HG03039 (cell line): ENCODE measurements around the gene DYSF.

ENCODE experiments used
- ATAC-seq: cut with Tn5 transposase; IDR thresholded peaks from one replicate; pipeline ENCODE4 v1.9.1; 2021; ENCODE audit warnings: mild to moderate bottlenecking, moderate library complexity; ENCODE audit not compliant: unreplicated experiment

The DYSF gene

DNA sequence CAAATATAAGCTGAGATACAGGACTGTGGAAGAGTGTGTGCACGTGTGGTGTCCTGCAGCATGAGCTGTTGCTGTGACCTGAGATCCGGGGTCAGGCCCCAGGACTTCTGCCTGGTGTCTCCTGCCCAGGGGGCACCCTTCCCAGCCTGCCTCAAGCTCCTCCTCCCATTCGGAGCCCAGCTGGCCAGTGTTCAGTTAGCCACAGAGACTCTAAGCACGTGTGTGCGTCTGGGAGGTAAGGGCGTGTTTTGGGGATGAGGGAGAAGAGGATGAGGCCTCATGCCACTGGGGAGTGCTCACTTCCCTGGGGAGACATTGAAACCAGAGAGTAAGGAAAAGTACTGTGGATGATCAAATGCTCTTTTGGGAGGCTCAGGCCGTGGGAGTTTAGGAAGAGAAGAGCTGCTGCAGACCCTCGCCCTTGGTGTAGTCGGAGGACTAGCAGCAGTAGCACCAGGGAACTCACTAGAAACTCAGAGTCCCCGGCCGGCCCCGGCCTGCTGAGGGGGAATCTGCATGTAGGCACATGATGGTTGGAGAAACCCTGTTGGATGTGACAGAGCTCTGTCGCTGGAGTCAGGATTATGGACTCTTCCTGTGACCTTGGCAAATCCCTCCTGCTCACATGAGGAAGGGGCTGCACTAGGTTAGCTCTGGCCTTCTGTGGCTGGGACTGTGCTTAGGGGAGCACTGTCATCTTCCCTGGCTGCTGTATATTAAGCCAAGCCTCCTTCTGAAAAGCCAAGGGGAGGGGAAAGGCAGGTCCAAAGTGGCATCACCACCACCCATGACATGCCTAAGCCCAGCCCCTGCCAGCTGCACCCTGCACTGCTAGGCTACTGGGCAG, 231.1 kb downstream of the DYSF start:
- ATAC-seq = no peak

DNA sequence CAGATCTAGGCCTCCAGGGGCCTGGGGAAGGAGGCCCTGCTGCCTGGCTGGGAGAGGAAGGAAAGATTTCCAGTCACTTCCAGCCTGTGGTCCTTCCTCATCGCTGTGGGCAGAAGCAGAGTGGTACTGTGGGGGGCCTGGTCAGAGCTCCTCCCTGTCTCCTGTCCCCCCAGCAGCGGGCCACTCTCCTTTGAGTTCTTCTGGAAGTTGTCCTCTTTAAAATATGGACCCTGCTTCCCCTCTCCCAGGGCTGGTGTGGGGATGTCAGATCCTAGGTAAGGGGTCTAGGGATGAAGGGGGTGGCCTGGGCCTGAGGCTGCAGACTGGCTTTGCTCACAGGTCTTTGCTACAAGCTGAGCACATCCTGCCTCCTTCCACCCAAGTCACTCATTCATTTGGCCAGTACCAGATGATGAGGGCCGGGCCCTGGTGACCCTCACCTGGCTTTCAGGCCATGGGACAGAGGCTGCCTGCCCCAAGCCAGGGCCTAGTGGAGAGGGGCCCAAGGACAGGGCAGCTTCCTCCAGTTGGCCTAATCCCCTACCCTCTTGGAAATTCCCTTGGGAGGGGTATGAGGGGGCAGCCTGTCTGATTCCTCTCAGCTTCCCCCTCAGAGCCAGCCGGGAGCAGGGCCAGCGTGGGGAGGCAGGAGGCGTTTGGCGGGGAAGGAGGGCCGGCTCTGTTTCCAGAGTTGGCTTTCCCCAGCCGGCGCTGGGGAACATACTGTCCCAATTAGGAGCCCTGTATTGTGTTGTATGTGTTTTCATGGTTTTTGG, 231.9 kb downstream of the DYSF start:
- ATAC-seq = no peak

DNA sequence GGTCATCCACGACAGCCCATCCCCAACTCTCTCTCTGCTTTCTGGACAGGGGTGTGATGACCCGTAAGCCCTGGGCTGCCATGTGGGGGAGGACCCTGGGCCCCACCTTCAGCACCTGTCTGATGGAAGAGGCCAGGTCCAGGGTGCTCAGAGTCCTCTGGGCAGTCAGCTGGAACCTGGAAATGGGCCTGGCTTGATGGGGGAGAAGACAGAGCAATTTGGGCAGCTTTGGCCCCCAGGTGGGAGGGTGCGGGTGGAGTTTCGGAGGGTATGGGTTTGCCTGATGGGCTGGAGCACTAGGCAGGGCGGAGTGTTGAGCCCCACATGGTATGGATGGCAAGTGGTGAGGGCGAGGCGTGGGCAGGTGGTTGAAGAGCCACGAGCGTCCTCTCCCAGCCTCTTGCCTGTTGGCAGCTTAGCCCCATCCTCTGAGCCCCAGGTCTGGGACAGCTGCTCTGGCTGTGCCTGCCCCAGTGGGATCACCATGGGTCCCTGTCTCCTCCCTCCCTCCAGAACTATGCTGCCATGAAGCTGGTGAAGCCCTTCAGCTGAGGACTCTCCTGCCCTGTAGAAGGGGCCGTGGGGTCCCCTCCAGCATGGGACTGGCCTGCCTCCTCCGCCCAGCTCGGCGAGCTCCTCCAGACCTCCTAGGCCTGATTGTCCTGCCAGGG, 232.7 kb downstream of the DYSF start:
- no peak for ATAC-seq

DNA sequence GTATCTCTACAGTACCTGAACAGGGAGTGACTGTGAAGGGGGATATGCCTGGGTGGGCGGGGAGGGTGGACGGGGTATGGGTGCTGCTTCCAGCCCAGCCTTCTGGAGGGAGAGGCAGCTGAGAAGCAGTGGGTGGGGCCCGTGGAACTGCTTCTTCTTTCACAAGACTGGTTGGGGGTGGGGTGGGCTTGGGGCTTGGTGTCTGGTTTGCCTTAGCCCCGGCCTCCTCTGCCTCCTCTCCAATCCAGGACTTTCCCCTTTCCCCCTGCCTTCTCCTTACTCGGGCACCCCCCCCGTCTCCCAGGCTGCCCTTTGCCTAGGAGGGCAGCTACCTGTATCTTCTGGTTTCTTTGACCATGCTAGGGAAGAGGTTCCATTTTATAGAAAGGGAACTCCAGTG, 233.4 kb downstream of the DYSF start:
- no peak for ATAC-seq

DNA sequence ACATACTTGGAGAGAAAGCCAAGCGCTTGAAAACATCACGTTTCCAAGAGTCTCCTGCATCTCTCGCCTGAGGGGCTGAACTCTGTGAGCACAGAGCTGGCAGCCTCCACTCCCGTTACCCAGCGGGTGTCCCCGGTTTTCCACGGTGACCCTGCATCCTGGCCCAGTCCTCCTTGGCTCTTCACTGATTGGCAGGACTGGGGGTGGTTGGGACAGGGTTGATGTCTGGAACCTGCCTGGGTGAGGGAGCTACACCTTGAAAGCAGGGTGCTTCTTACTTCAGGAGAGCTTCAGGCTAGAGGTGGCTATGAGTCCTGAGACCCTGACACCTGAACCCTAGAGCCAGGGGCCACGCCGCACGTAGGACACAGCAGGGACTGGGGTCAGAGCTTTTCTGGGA, 234.1 kb downstream of the DYSF start:
- ATAC-seq = no peak

DNA sequence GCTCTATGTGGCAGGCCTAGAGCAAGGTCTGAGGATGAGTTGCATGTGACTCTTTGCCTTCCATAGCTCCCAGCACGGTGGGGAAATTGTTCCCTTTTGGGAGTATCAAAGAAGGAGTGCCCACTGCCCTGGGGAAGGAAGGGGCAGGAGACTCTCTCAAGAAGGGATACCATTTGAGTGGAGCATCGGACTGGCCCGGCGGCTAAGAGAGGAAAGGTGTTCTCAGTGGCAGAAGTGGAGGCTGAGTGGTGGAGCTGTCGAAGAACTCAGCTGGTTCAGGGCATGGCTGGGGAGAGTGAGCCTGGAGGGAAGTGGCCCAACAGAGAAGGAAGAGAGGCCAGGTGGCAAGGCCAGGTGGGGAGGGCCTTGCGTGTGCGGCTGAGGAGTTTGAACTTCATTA, 235.2 kb downstream of the DYSF start:
- ATAC-seq = no peak

DNA sequence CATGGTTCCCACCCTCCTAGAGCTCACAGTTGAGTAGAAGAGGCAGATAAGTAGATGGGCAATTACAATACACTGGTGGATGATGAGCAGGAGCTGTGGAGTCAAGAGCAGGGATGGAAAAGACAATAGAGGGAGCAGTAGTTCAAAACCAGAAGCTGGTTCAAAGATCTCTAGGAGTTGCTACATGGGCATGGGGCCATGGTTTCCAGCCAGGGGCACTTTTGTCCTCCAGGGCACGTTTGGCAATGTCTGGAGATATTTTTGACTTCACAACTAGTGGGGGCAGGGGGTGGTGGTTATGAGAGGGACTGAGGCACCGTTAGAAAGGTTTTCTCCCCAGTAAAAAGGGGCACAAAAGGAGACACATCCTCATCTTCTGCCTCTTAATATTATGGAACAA, 236.0 kb downstream of the DYSF start:
- ATAC-seq = no peak

DNA sequence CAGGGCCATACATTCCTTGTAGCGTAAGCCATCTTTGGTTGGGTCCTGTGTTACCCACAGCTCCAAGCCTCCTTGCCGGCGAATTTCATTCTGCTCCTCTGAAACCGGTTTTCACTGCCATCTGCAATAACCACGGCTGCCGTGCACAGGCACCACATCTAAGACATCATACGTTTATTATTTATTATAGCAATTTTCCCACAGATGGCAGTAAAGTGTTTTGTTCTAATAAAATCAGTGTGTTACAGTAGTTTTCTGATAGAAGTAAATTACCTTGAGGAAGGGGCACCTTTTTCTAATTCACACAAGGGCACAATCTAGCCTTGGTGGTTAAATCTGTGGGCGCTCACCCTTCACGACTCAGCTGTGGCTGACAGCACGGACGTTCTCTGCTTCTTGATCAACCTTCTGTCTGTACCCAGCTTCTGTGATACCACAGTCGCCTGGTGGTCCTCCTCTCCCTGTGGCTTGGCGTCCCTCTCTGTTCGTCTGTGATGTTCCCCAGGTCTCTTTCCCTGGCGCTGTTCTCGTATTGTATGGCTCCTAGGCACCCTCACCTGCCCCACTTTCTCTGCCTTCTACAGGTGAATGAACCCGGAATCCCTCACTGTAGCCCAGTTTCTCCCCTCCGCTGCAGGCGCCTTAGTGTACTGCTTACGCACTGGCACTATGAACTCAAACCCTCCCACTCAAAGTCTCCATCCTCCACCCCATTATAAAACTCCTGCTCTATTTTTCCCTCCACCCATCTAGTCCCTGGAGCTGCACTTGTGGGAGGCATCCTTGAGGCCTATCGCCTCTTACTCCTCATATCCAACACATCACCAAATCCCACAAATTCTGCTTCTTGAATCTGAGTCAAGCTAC, 236.8 kb downstream of the DYSF start:
- no peak for ATAC-seq

DNA sequence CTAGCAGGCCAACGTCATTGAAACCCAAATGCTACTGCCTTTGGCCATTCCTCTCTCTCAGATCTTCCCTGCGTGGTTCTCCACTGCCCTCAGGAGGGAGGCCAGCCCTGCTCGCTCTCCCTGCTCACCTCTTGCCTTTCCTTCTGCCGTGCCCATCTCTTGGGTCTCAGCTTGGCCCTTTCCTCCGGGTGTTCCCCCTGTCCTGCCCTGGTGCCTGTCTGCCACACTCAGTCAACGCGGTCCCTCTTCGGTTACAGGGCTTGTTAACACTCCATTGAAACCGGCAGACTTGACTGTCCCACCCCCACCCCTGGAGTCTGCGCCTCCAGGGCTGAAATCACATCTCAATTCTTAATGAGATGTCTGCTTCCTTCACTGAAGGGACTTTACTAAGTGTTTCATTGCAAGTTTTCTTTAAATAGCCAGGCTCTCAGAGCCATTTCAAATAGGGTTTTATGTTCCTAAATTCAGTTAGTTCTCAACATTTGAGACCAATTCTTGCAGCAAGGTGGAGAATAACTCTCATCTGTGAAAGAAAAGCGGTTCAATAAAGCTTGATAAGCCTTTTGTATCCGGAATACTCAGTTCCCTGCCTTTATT, 237.6 kb downstream of the DYSF start:
- no peak for ATAC-seq

DNA sequence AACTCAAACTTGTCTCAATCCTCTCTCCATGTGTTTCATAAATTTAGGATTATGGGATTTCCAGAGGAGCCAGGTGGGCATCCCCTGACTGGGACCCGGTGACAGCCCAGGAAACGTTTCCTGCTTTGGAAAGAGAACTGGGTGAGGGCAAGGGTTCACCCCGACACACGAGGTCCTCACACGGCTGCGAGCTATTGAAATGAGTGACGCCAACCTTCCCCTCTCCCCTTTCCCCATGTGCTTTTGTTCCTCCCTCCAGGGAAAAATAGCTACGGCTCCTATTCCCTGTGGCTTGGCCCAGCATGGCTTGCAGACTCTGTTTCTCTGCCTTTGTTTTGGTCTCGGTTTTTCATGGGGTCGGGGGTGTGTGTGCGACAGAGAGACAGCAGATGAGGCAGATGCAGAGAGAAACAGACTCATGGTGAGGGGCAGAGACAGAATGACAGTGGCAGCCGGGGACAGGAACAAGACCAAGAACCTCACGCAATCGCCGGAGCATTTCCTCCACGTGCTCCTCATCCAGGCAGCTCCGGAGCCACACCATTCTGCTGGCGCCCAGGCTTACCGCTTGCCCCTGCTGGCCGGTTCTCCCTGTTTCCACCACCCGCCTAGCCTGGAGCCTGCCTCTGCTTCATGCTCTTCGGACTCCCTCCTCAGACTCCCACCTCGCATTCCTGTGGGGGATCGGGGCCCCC, 238.5 kb downstream of the DYSF start:
- no peak for ATAC-seq

DNA sequence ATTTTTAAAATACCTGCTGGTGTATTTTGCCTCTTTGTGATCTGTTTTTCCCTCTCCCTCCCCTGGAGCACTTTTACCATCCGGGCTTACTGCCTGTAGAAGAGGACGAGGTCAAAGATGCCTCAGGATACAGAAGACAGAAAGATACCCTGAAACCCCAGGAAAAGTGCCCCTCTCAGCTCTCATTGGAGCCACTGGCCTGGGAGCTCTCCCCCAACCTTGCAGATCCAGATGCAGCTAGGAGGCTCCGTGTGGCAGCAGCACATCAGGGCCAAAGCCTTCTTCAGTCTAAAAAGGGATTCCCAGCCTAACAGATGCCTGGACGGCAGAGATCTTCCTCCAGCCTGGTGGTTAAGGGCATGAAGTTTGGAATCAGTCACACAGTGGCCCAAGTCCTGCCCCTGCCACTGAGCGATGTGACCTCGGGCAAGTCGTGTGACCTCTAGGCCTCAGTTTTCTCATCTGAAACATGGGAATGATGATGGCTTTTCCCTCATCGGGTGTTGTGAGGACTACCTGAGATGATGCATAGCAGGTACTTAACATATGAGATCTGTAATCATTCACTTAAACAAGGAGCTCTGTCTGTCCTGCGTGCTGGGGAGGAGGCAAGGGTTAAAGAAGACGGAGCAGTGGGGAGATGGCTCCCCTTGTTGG, 239.4 kb downstream of the DYSF start:
- ATAC-seq = no peak

DNA sequence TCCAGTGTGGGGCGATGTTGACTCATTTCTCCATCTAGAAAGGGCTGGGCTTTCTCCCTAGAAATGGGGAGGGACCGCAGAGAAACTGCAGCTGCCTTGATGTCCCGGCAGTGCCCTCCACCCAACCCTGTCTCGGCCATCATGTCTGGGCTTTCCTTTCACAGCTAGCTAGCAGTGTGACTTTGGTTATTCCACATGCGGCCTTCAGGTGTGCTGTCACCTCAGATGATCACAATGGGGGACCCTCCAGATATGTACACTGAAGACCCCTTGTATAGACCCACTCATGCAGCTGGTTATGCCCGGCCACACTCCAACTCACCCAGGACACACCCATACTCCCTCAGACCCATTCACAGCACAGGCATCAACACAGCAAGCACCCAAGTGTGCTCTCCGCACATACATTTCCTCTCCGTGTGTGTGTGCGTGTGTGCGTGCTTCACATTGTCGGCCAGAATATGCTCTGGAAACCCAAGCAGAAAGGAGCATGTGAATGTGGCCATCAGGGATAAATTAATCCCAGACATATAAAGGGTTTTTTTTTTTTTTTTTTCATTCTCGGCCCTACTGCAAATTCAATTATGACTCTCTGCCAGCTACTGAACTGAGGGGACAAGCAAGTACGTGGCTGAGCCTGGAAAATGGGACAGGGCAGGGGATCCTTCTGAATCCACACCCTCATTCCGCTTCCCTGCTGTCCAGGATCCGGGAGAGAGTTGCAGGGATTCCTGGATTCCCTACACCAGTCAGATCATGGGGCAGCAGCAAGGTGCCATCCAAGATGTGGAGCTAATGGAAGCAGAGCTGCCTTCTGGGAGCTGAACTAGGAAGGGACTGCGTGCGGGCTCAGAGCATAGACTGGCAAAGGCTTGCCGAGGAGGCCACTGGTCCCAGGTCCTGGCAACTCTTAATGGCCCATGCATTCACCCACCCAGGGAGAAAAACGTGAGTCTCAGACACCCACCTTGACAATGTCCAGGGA, 240.2 kb downstream of the DYSF start:
- ATAC-seq = no peak

DNA sequence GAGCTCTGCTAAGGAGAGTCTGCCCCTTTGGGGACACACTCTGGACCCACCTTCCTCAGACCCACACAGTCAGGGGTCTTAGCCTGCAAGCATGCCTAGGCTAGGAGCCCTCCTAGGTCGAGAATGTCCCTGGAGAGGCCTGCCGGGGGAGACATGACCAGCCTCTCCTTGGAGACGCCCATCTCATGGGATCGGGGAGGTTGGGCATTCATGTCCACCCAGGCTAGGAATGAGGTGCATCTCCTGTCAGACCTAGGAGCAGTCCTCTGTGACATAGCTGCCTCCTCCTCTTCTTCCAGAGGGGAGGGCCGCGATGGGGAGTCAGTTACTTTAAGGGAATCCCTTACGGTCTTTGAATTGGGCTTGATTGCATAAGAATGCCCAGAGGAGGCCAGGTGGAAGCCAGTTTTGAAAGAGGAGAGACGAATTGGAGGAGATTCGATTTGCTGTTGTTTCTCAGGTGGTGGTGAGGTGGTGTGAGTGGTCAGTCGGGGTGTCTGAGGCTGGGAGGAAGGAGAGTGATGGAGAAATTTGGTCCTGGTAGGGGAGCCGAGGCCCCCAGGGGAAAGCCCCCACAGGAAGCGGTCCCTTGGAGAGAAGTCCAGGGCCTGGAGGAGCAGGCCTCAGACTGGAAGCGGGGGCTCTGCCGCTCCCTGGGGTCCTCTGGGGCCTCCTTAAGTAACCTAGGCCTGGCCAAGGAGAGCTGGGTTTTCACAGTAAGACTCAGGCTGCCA, 241.3 kb downstream of the DYSF start:
- no peak for ATAC-seq

DNA sequence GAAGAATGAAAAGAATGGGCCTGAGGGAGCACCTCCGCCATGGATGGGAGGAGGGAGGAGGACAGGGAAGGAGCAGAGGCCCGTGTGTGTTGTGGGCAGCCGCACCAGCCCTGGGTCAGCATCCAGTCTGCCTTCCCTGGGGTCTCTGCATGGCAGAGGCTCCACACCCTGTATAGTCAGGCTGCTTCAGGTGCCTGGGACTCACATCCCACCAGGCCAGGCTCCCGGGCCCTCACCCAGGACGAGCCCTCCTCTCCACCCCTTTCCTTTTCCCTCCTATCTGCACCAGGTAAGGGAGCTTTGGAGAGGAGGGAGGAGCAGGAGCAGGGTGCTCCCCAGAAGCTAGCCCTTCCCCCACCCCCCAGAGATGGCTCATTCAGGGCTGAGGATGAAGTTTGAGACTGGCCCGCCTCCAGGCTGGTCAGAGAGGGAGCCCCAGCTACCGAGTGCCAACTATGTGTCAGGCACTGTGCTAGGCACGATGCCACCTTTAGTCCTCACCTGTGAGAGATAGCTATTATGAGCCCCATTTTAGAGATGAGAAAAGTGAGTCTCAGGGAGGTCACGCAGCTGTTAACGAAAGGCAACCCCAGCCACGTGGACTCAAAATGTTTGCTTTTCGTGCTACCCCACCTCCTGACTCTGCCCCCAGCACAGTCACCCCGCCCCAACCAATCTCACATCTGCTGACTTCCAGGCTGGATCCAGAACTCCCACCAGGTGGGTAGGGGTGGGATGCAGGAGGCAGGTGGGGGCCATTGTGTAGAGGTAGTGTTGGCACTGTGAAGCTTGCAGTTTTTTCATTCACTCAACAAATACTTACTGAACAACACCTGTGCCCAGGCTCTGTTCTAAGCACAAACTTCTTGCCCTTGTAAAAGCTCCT, 242.1 kb downstream of the DYSF start:
- ATAC-seq = no peak

DNA sequence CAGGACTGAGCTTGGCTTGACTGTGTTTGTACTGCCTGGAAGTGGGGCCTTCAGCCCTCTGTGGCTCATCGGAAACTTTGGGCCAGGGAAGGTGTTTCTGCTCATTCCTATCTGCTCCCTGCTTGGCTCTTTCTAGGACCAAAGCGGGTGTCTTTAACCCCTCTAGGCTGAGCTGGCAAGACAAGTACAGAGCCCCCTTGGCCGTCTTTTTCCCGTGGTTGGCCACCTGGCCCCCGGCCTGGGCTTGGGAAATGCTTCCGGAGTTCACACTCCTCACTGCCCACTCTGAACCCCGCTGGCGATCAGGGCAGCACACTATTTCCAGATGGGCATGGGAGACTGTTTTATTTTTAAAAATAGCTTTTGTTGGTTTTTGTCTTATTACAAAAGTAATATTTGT, 243.0 kb downstream of the DYSF start:
- ATAC-seq = no peak
